HG03280 (cell line): ENCODE results near the gene ENDOV.

ENCODE experiments used
- ATAC-seq: cut with Tn5 transposase; IDR thresholded peaks from one replicate; pipeline ENCODE4 v1.9.1; 2021; ENCODE audit warnings: mild to moderate bottlenecking, moderate library complexity; ENCODE audit not compliant: unreplicated experiment

The ENDOV gene

DNA sequence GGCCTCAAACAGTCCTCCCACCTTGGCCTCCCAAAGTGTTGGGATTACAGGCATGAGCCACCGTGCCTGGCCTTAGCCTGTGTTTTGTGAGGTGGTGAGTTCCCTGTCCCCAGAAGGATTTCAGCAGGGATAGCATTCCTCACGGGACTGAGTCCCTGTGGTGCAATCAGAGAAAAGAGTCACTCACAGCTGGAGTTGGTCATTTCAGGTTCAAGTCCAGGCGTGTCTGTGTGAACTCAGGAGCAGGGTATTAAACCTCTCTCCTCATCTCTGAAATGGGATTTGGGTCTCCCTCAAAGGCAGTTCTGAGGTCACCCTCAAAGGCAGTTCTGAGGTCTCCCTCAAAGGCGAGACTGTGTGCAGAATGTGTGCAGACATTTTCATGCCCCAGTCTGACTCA is 32.8 kb downstream of the ENDOV start:
- ATAC-seq: no peak

DNA sequence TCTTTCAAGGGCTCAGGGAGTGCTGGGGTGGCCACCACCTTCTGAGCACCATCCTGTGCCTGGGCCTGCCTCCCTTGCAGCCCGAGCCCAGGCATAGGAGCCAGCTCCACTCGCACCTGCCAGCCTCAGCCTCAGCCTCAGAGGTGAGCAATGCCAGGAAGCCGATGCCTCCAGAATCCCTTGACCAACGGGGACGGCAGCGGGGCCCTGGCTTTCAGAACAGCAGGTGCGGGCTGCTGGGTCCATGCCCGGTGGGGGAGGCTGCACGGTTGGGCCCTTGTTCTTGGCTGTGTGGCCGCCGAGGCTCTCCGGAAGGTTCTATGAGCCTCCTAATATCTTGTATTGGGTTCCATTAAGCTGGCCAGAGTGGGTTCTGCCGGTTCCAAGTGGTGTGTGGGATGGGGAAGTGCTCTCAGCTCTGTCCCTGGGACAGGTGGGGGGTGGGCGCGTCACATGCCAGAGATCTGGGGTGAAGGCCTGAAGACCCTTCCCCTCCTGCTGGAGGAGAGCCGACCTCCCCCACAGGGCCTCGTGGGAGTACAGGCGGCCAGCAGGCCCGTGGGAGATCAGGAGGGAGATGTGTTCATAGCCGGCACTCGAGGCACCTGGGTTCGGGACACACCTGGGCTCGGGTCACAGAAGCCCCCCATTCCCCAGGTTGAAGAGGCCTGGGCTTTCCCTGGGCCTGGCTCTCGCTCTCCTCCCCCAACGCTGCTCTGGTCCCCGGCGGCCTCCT is 34.4 kb downstream of the ENDOV start:
- no peak for ATAC-seq

GRCh38 chr17:80449930-80450576 is 35.1 kb downstream of the ENDOV start:
- no peak for ATAC-seq

DNA sequence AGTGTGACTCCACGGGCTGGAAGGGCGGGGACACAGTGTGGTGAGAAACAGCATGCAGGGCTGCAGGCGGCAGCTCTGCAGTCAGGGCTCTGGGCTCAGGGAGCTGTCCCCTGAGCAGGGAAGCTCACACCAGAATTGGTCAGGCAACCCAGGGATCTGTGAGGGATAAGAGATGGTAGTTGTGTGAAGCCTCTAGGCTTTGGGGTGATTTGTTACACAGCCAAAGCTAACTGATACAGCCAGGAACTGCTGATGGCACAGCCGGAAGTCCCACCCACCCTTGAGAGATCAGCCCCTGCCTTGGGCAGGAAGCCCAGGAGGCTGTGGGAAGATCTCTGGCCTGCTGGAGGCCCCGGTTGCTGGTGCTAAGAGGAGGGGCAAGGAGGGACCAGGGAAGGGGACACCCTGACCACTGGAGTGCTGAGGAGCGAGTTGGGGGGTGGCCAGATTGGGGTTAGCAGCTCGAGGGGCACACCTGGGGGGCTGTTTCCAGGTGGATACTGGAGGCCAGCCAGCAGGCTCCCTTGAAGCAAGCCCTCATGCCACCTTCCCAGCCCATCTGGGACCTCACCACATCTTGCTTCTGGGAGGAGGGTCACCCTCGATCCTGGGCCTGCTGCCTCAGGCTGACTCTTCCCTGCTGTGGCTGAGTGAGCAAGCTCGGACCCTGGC is 36.3 kb downstream of the ENDOV start:
- ATAC-seq: no peak

- no peak for ATAC-seq
Measured at GRCh38 chr17:80452173-80452915, 37.4 kb downstream of the ENDOV start.

DNA sequence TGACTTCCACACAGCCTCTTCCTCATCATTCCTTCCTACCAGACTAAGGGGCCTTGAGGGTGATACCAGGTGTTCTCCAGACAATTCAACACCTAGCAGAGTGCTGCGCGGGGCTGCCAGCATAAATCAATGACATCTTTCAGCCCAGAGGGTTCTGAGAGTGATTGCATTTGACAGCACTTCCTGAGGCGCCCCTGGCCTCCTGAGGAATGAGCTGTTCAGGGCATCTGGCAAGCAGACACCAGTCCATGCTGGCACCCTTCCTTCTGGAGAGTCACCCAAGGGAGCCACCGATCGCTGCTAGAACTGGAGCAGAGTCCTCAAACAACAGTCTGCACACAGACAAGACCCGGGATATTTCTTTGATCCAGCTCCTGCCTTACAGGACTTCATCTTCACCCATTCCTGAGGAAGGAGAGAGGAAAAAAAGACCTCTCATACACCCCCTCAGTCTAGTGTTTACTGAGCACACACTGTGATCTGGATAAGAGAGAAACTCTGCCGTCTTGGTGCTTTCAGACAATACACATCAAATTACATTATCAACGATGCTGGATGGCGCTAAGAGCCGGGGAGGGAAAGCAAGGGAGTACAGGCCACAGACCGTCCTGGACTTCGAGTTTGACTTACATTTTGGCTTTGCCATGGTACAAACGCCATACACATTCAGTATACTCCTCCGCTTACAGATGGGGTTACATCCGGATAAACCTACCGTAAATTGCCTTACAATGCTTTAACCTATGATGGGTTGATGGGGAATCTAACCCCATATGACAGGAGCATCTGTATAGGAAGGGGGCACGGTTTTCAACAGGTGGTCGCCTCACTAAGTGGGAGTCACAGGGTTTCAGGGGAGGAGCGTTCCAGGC is 38.4 kb downstream of the ENDOV start:
- no peak for ATAC-seq

GRCh38 chr17:80453998-80454556 is 39.1 kb downstream of the ENDOV start:
- ATAC-seq: peak; percentile 1

DNA sequence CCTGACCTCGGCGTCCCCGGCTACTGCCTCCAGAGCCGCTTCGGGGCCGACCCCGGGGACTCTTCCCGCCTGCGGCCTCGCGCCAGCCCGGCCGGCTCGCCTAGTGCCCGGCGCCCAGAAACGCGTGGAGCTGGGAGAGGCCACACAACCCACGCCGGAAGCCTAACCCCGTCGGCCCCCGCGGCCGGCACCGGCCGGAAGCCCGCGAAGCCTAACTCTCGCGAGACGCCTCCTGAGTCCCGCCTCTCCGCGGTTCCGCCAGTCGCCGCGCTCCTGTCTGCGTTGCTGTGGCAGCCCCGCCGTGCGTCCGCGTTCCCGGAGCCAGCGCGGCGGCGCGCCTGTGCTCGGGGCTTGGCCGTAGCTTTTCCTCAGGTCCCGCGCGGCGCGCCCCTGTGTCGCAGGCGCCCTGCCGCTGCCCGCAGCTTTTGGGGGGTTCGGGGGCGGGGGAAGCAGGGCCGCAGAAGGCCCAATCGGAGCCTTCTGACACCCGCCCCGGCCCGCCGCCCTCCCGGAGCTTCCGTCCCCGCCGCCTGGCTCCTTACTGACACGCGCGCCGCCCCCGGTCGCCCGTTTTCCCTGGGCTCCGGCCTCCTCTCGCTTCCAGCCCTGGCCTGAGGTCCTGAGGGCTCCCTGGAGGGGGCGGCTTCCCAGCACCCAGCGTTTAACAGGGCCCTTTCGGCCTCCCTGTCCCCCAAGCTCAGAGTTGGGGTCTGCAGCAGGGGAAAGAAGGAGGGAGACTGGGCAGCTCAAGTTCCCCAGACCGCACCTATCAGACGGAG is 39.8 kb downstream of the ENDOV start:
- peak; percentile 88 for ATAC-seq

- no peak for ATAC-seq
Measured at GRCh38 chr17:80455336-80455710, 40.4 kb downstream of the ENDOV start.

GRCh38 chr17:80455784-80456183 is 40.8 kb downstream of the ENDOV start:
- ATAC-seq: no peak

GRCh38 chr17:80456465-80457235 is 41.7 kb downstream of the ENDOV start:
- ATAC-seq: no peak

DNA sequence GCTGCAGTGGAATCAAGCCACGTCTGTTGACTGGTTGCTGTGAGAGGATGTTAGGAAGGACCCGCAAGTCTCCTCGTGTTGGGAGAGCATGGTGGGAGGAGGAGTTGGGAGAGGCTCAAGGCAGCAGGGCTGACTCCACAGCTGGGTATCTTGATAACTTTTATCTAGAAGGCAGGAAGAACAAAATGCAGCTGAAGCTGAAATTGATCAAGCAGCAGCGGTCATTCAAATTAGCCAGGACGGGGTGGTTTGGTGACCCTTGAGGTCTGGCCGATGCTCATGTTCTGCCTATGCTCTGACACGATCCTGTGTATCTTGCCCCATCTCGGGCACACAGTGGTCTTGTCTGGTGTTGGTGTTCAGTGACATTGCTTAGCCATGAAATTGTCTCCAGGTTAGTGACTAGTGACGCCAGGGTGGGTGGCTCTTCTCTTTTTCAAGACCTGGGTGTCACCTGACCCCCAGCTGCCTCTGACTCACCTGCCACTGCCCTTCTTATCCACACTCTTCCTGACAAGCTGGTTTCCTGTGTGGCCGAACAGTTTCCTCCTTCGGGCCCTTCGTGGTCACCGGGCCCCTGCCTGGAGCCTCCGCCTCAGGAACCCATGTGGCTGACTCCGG is 42.4 kb downstream of the ENDOV start:
- ATAC-seq: no peak

- no peak for ATAC-seq
Measured at GRCh38 chr17:80458016-80458415, 43.0 kb downstream of the ENDOV start.

- ATAC-seq: no peak
Measured at GRCh38 chr17:80459234-80459633, 44.3 kb downstream of the ENDOV start.

DNA sequence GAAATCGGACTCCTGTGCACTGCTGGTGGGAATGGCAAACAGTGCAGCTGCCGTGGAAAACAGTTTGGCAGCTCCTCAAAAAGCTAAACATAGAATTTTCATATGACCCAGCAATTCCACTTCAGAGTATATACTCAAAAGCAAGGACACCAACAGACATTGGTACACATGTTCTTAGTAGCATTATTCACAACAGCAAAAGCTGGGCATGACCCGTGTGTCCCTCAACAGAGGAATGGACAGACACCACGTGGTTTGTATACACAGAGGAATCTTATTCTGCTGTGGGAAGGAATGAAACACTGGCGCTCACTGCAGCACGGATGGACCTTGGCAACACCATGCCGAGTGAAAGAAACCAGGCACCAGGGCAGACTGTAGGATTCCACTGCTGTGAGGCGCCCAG is 45.5 kb downstream of the ENDOV start:
- no peak for ATAC-seq

GRCh38 chr17:80461528-80462160 is 46.7 kb downstream of the ENDOV start:
- no peak for ATAC-seq

DNA sequence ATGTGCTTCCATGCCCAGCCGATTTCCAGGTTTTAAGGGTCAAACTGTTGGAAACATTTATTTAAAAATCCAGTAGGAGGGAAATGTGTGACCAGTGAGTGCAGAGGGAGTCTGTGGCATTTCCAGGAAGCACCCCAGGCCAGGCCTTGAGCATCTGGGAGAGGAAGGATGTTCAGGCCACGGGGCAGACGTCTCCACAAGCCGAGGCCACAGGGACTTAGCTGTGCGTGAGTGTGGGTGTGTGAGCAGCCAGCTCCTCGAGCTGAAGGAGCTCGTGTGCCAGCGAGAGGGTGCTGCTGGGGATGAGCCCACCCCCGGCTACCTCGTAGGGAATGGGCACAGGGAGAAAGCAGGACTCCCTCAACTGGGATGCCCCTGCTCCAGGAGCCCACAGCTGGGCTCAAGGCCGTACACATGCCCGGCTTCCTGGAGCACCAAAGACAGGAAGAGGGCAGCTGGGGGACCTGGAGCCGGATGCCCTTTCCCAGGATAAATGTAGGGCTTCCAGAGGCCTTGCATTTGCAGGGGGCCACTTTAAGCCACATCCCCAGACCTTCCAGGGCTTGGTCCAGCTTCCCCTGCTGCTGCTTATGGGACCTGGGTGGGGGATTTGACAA is 48.9 kb downstream of the ENDOV start:
- no peak for ATAC-seq
